Nephron (organoid): ENCODE measurements around the gene KLHL22.

Experiments
- H3K27ac Mint-ChIP-seq, 3 experiments: 2 replicates each; pipeline ENCODE4 v1.8.0; 2020; ENCODE audit warnings: mixed read lengths in 3 of 3, mild to moderate bottlenecking in 2 of 3, moderate library complexity in 1 of 3
- H3K27me3 Mint-ChIP-seq: 2 replicates; pipeline ENCODE4 v1.8.0; 2021; ENCODE audit warnings: low read depth, mild to moderate bottlenecking, moderate library complexity, mixed read lengths
- H3K36me3 Mint-ChIP-seq: 2 replicates; pipeline ENCODE4 v1.8.0; 2020; ENCODE audit warnings: low read depth, mixed read lengths
- H3K4me1 Mint-ChIP-seq: 2 replicates; pipeline ENCODE4 v1.8.0; 2020; ENCODE audit warnings: mixed read lengths
- H3K4me3 Mint-ChIP-seq, 3 experiments: 2 replicates each; pipeline ENCODE4 v1.8.0; 2020; ENCODE audit warnings: mild to moderate bottlenecking in 3 of 3, mixed read lengths in 3 of 3, moderate library complexity in 2 of 3
- H3K9me3 Mint-ChIP-seq: 2 replicates; pipeline ENCODE4 v1.8.0; 2020; ENCODE audit warnings: mixed read lengths
- TF ChIP-seq, protein P1 (sequence below), 3 experiments: fragments of 200-600 bp; sonication (generic); IDR thresholded peaks; one replicate each; pipeline ENCODE4 v1.5.0; 2021; ENCODE audit warnings: antibody characterized with exemption in 3 of 3; ENCODE audit not compliant: unreplicated experiment in 3 of 3

The KLHL22 gene

DNA sequence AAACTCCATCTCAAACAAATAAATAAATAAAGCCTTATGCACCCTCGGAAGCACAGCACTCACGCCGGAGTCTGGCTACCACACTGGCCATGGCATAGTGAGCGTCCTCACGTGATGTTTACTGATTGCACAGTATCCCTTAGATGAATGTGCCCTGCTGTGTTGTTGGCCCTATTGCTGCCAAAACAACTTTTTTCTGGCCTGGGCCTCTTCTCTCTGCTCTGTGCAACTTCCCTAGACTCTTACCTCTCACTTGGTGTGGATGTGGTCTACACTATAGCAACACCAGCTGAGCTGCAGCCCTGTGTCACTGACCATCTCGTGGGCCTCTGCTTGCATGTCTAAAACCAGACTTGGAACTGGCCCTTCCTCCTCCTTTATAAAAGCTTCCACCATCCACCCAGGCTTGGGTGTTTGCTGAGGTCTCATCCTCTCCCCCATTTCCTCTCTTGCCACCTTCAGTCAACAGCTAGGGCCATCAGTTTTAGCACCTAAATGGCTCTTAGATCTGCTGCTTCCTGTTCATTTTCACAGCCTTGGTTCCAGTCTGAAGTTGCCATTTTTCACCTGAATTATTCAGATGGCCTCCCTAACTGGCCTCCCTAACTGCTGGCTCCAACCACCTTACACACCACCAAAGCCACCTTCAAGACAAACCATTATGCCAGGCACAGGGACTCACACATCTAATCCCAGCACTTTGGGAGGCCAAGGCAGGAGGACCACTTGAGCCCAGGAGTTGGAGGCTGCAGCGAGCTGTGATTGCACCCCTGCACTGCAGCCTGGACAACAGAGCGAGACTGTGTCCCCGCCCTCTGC is 92.4 kb downstream of the KLHL22 start:
- Mint-ChIP-seq H3K36me3 (peaks cover 51% of the 10 kb centered on the region), H3K27me3 (peaks cover 4% of the 10 kb centered on the region), H3K9me3 (no peaks in the 10 kb centered on the region), H3K27ac (no peak overlapping the region), H3K4me1 (peaks cover 11% of the 10 kb centered on the region), H3K4me3 (no peak overlapping the region)
- TF ChIP-seq, protein P1, sequence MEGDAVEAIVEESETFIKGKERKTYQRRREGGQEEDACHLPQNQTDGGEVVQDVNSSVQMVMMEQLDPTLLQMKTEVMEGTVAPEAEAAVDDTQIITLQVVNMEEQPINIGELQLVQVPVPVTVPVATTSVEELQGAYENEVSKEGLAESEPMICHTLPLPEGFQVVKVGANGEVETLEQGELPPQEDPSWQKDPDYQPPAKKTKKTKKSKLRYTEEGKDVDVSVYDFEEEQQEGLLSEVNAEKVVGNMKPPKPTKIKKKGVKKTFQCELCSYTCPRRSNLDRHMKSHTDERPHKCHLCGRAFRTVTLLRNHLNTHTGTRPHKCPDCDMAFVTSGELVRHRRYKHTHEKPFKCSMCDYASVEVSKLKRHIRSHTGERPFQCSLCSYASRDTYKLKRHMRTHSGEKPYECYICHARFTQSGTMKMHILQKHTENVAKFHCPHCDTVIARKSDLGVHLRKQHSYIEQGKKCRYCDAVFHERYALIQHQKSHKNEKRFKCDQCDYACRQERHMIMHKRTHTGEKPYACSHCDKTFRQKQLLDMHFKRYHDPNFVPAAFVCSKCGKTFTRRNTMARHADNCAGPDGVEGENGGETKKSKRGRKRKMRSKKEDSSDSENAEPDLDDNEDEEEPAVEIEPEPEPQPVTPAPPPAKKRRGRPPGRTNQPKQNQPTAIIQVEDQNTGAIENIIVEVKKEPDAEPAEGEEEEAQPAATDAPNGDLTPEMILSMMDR (IDR thresholded peaks at IDR 0.05; ENCODE audit: unreplicated experiment in 3 of 3) = no peak

DNA sequence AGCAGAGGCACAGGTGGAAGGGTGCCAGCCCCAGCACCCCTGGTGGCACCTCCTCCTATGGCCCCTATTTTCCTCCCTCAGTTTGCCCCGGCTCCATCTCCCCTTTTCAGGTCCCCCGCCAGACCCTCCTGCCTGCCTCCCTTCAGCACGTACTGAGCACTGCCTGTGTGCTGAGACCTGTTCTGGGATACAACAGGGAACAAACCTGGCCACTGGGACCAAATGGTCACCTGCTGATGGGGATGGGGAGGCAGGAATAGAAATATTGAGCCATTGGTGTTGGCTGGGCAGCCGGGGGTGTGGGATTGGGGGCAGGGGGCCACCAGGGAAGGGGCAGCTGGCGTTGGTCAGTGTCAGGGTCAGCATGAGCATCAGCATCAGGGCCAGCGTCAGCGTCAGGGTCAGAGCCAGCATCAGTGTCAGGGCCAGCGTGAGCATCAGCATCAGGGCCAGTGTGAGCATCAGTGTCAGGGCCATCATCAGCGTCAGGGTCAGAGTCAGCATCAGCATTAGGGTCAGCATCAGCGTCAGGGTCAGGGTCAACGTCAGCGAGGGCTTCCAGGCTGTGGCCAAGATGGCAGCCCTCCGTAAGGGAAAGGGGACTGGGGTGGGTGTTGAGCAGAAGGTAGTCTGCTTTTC is 94.1 kb downstream of the KLHL22 start:
- no peak overlapping the region for H3K4me3 Mint-ChIP-seq
- no peaks in the 10 kb centered on the region for H3K9me3 Mint-ChIP-seq
- H3K27ac Mint-ChIP-seq = no peak overlapping the region
- TF ChIP-seq, protein P1 (IDR thresholded peaks at IDR 0.05; ENCODE audit: unreplicated experiment in 3 of 3) = no peak
- H3K27me3 Mint-ChIP-seq = peaks cover 4% of the 10 kb centered on the region
- peaks cover 42% of the 10 kb centered on the region for H3K36me3 Mint-ChIP-seq
- H3K4me1 Mint-ChIP-seq = peaks cover 22% of the 10 kb centered on the region

DNA sequence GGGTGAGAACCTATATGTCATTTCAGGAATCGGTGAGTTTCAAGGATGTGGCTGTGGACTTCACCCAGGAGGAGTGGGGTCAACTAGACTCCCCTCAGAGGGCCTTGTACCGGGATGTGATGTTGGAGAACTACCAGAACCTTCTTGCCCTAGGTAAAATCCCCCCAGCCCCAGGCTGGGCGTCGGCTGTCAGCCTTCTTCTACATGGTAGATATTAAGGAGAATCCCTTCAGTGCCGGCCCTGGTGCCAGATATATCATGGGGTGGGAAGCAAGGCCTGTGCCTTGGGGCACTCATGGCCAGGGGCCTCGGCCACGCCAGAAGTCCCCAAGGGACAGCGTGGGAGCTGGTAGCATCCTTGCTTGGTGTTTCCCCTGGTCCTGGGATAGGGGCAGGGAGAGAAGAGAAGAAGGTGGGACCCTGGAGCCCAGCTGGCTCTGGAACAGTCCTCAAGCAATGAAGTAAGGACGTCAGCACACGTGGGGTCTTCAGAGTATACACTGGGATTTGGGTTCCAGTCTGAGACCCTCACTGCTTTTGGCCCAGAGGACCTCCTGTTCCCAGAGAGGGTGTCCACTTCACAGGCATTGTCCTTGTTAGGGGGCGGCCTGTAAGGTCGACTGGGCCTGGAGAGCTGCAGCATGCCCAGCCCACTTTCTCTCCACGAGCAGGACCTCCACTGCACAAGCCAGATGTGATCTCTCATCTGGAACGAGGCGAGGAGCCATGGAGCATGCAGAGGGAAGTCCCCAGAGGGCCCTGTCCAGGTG is 94.8 kb downstream of the KLHL22 start:
- no peak overlapping the region for H3K4me3 Mint-ChIP-seq
- no peaks in the 10 kb centered on the region for H3K9me3 Mint-ChIP-seq
- H3K27ac Mint-ChIP-seq = no peak overlapping the region
- peaks cover 30% of the 10 kb centered on the region for H3K4me1 Mint-ChIP-seq
- H3K36me3 Mint-ChIP-seq = peaks cover 39% of the 10 kb centered on the region
- TF ChIP-seq, protein P1 (IDR thresholded peaks at IDR 0.05; ENCODE audit: unreplicated experiment in 3 of 3) = no peak
- peaks cover 4% of the 10 kb centered on the region for H3K27me3 Mint-ChIP-seq

DNA sequence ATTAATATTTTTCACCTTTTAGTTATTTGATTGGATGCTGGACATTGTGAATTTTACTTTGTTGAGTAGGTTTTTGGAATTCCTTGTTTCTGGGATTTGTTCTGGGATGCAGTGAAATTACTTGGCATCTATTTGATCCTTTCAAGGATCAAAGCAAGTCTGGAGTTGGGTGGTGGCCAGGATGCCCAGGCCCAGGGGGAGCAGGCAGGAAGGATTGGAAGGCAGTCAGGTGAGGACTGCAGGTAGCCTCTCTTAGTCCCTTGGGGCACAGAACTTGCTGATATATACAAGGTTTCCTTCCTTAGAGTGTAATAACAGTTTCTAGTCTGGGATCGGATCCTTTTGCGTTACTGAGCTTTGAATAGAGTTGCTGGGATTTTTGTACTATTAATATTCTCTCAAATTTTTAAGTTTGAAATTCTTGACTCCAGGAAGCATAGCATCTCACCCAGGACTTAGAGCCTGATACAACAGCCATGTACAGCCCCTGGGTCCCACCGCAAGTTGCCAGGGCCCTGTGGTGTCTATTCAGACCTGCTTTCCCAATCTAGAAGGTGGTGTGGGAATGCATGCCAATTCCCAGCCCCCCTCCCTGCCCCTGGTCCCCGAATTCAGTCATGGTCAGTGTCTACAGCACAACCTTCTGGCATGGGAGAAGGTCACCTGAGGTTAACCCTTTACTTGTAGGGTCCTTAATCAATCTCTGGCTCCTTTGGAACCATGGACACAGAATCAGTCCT is 95.6 kb downstream of the KLHL22 start:
- Mint-ChIP-seq H3K27ac (no peak overlapping the region), H3K9me3 (no peaks in the 10 kb centered on the region), H3K4me3 (no peak overlapping the region), H3K36me3 (peaks cover 37% of the 10 kb centered on the region), H3K27me3 (peaks cover 4% of the 10 kb centered on the region), H3K4me1 (peaks cover 37% of the 10 kb centered on the region)
- TF ChIP-seq, protein P1 (IDR thresholded peaks at IDR 0.05; ENCODE audit: unreplicated experiment in 3 of 3) = no peak

DNA sequence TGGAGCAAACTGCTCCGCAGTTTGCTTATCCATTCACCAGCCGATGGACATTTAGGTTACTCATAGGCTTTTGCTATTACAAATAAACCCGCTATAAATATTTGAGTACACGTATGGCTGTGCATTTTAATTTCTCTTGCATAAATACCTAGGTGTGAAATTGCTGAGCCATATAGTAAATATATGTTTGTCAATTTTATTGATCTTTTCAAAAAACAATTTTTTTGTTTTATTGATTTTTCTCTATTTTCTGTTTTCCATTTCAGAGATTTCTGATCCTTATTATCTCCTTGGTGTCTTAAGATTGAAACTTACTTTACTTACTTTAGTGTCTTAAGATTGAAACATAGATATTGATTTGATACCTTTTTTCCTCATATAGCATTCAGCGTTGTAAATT is 97.2 kb downstream of the KLHL22 start:
- Mint-ChIP-seq H3K36me3 (peaks cover 24% of the 10 kb centered on the region), H3K9me3 (no peaks in the 10 kb centered on the region), H3K27me3 (peaks cover 4% of the 10 kb centered on the region), H3K4me1 (peaks cover 44% of the 10 kb centered on the region), H3K4me3 (peak overlapping the region in 2 of 3 experiments; percentile 15 to 42), H3K27ac (no peak overlapping the region)
- TF ChIP-seq, protein P1 (IDR thresholded peaks at IDR 0.05; ENCODE audit: unreplicated experiment in 3 of 3) = no peak
